Measurements from ENCODE around the gene CREBL2. TPM values are rescaled to one million over a fixed set of nuclear protein-coding genes. Genes with fewer than 3 reads are reported as not detected.

The CREBL2 gene
- total RNA-seq, 1 experiment from 2014 or later, result 18.3 TPM

DNA sequence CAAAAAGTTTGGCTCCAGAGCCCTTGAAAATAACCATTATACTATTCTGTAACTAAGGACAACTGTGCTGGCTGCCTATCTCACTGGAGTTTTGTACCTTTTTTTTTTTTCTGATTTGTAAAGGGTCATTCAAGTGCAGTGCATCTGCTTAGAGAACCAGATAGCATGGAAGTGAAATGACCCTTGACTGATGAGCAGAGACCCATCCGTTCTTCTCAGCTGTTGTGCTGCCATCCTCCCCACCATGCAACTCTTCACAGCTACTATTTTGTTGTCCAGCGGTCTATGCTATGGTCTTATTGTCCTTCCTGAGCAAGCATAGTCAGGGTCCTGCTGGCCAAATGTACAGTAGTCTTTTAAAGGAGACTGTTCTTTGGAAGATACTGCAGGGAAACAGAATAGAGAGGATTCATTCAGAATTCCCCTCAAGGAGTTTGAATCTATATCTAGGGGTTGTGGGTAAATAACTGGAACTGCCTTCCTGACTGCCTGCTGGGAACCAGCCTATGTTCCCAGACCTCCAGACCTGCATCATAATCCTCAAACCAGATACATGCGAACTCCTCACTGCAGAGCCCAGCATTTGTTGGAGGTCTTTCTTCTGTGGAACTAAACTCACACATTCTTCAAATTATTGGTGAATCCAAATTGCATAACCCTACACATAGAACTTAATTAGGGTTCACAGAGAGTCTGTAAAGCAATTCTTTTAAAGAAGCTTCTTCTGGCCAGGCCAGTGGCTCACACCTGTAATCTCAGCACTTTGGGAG lies 43.2 kb downstream of the CREBL2 start:
- Histone ChIP-seq H3K56ac (ENCODE audit: insufficient read length, low read depth, low read length) (no peak overlapping the region), H3K18ac (ENCODE audit: insufficient read length, low read depth, low read length) (no peak overlapping the region), H4K8ac (replicated peaks; ENCODE audit: insufficient read length, low read depth, low read length) (no peak overlapping the region), H3K9ac (ENCODE audit: extremely low read depth, insufficient read length, low read length) (no peak overlapping the region), H3K27ac (ENCODE audit: insufficient read length, low read depth, low read length) (no peak overlapping the region), H4K5ac (ENCODE audit: insufficient read length, low read depth, low read length) (no peak overlapping the region), H2AFZ (ENCODE audit: low read length) (no peak overlapping the region), H3K4me2 (ENCODE audit: insufficient read depth, insufficient read length, low read length) (no peak overlapping the region), H3K4ac (ENCODE audit: low read depth, low read length) (no peak overlapping the region), H4K20me1 (ENCODE audit: control insufficient read depth, insufficient read depth, insufficient read length) (no peaks in the 10 kb centered on the region), H3K4me1 (ENCODE audit: insufficient read depth, low read length) (peaks cover 3% of the 10 kb centered on the region; the same call in 1 of the 2 replicates), H3K27me3 (ENCODE audit: insufficient read depth, low read length) (no peaks in the 10 kb centered on the region), H4K91ac (ENCODE audit: insufficient read length, low read depth, low read length) (no peak overlapping the region), H3K79me1 (ENCODE audit: insufficient read depth, low read depth, low read length, poor library complexity, severe bottlenecking) (no peaks in the 10 kb centered on the region), H2BK12ac (ENCODE audit: insufficient read length, low read depth, low read length) (no peak overlapping the region), H3K79me2 (ENCODE audit: insufficient read depth, low read length) (no peaks in the 10 kb centered on the region), H3K9me3 (ENCODE audit: control insufficient read depth, low read depth, low read length) (peaks cover 12% of the 10 kb centered on the region), H2AK5ac (ENCODE audit: insufficient read length, low read length) (no peak overlapping the region), H3K14ac (ENCODE audit: insufficient read depth, low read length) (no peak overlapping the region), H2BK120ac (ENCODE audit: low read depth, low read length, poor library complexity, severe bottlenecking) (no peak overlapping the region), H3K23me2 (ENCODE audit: insufficient read length, low read depth, low read length, poor library complexity, severe bottlenecking) (no peaks in the 10 kb centered on the region), H2BK20ac (ENCODE audit: low read depth, low read length, poor library complexity, severe bottlenecking) (no peak overlapping the region), H2BK15ac (ENCODE audit: low read depth, low read length) (no peak overlapping the region), H3T11ph (ENCODE audit: low read length) (no peak overlapping the region), H3K23ac (ENCODE audit: insufficient read length, low read depth, low read length) (no peak overlapping the region), H2BK5ac (ENCODE audit: insufficient read length, low read length) (no peak overlapping the region)
- DNase-seq, result no peak
- Mint-ChIP-seq H3K27ac (no peak overlapping the region), H3K4me1 (peaks cover 40% of the 10 kb centered on the region in 2 experiments), H3K9me3 (peaks cover 24 to 25% of the 10 kb centered on the region in 2 experiments), H3K27me3 (ENCODE audit: low read depth) (no peaks in the 10 kb centered on the region; the same call in 1 of the 2 replicates), H3K36me3 (ENCODE audit: insufficient read depth in 1 of 3, low read depth in 3 of 3) (peaks cover 17 to 54% (median 35%) of the 10 kb centered on the region in 3 experiments), H3K4me3 (no peak overlapping the region)
- TF ChIP-seq CTCF (conservative IDR thresholded peaks at IDR 0.05), result no peak
- no CpG with 5 or more reads among the region's 3 CpGs for WGBS (ENCODE audit: extremely low coverage, insufficient read length, low lambda C conversion rate)
